Activated CD4-positive, alpha-beta T cell treated with anti-CD3 and anti-CD28 coated beads for 36 hours (primary cell): ENCODE measurements around the gene SPRING1. TPM values are rescaled to one million over a fixed set of nuclear protein-coding genes. Genes with fewer than 3 reads are reported as not detected.
"Not testable (repeated sequence)": the region's sequence is repeated elsewhere in the genome, so short reads cannot be mapped to it uniquely, and the experiment has no call there.

ENCODE experiments used
- ATAC-seq: fragments of 200-7000 bp; cut with Tn5 transposase; one replicate; pipeline ENCODE4 v1.10.0; 2021; ENCODE audit warnings: mild to moderate bottlenecking, moderate library complexity
- CTCF ChIA-PET: fragments of 350-600 bp; sonication (Branson Sonifier 250); formaldehyde crosslinking; loops from one replicate; lab custom pipeline; 2021; ENCODE audit warnings: antibody characterized with exemption; lab: Charles Lee
- POLR2A ChIA-PET: fragments of 350-600 bp; sonication (Branson Sonifier 250); formaldehyde crosslinking; loops from one replicate; lab custom pipeline; 2021; ENCODE audit warnings: antibody characterized with exemption, inconsistent platforms; lab: Charles Lee
- DNase-seq: peaks from one replicate; pipeline ENCODE4 v3.0.0-alpha.2; 2020
- H3K27ac Mint-ChIP-seq: one replicate; pipeline ENCODE4 v1.8.0; 2021; ENCODE audit warnings: mixed read lengths
- H3K27me3 Mint-ChIP-seq: one replicate; pipeline ENCODE4 v1.8.0; 2021; ENCODE audit warnings: mixed read lengths
- H3K36me3 Mint-ChIP-seq: one replicate; pipeline ENCODE4 v1.8.0; 2021; ENCODE audit warnings: low read depth, mixed read lengths
- H3K4me1 Mint-ChIP-seq: one replicate; pipeline ENCODE4 v1.8.0; 2021; ENCODE audit warnings: mixed read lengths
- H3K4me3 Mint-ChIP-seq: one replicate; pipeline ENCODE4 v1.8.0; 2021; ENCODE audit warnings: mild to moderate bottlenecking, moderate library complexity, mixed read lengths
- H3K9me3 Mint-ChIP-seq: one replicate; pipeline ENCODE4 v1.8.0; 2021; ENCODE audit warnings: low read depth, mixed read lengths
- intact Hi-C, 2 experiments: fragments of 100-400 bp; cut with DNase I in 1 of 2; cut with micrococcal nuclease in 1 of 2; formaldehyde crosslinking; loops; one replicate each; pipeline versions ENCODE4 v1.14.2 to v1.15.1; 2022 to 2024; cut with DNase I, micrococcal nuclease
- total RNA-seq, 2 experiments: library from RNA; stranded (reverse); gene quantifications; one replicate each; pipeline ENCODE4 v1.2.3, GENCODE V29; 2021

SPRING1 gene
- total RNA-seq, 2 experiments from 2014 or later, result 15.3 to 17.4 TPM

DNA sequence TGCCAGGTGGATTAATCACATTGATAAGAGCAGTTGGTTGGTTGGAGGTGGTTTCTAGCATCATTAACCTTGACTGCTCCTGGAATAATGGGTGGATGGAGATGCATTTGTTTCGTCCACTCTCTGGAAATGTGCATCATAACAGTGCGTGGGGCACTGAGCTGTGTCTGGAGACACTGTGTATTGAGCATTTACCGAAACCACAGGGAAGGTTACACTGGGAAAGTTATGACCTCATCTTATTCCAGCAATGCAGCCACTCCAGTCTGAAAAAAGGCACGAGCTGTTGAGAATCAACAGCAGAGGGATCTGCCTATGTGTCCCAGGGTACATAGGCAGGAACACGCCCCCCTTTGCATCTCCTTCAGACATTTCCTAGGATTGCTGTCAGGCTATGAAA is 27.4 kb upstream of the SPRING1 start:
- ChIA-PET CTCF (no interaction called here), POLR2A (no interaction called here)
- DNase-seq (no peak), ATAC-seq (no peak)
- Mint-ChIP-seq H3K27me3 (no peaks in the 10 kb centered on the region), H3K9me3 (no peaks in the 10 kb centered on the region), H3K36me3 (peaks cover 3% of the 10 kb centered on the region), H3K4me1 (no peaks in the 10 kb centered on the region), H3K4me3 (no peak overlapping the region), H3K27ac (no peak overlapping the region)
- intact Hi-C loops, result no loop called here

DNA sequence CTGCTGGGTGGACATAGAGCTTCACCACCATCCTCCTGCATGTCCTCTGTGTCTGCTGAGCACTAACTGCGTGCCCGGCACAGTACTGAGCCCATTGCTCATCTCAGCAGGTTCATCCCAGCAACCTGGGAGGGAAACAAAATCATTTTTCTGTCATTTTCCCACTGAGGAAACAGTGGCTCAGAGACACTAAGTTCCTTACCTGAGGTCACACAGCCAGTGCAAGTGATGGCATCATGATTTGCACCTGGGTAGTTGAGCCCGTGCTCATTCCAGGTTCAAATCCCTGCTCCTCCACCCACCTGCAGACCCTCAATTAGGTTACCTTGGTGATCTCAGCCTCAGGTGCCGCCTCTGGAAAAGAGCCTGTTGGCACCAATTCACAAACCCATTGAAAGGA is 23.6 kb upstream of the SPRING1 start:
- Mint-ChIP-seq H3K9me3 (no peaks in the 10 kb centered on the region), H3K27me3 (no peaks in the 10 kb centered on the region), H3K27ac (no peak overlapping the region), H3K36me3 (peaks cover 4% of the 10 kb centered on the region), H3K4me3 (no peak overlapping the region), H3K4me1 (peaks cover 7% of the 10 kb centered on the region)
- DNase-seq (no peak), ATAC-seq (no peak)
- POLR2A ChIA-PET, result no interaction called here
- intact Hi-C loops, result no loop called here
- CTCF ChIA-PET, result no interaction called here

DNA sequence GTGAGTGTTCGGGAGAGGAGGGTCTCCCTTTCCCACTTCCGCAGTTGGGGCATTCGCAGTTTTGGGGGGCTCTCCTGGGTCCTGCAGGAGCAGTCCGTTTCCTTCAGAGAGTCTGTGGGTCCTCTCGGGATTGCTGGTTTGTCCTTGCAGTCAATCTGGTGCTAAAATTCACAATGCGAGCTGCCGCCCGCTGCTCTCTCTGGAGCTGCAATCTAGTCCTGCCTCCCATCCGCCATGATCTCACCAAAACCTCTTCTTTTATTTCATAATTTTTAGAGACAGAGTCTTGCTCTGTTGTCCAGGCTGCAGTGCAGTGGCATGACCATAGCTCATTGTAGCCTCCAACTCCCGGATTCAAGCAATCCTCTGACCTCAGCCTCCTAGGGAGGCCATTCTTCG is 22.8 kb upstream of the SPRING1 start:
- DNase-seq (no peak), ATAC-seq (no peak)
- H3K9me3 Mint-ChIP-seq, result no peaks in the 10 kb centered on the region
- H3K27me3 Mint-ChIP-seq, result no peaks in the 10 kb centered on the region
- H3K4me1 Mint-ChIP-seq, result peaks cover 7% of the 10 kb centered on the region
- intact Hi-C loops, result no loop called here
- ChIA-PET CTCF (no interaction called here), POLR2A (no interaction called here)
- peaks cover 8% of the 10 kb centered on the region for H3K36me3 Mint-ChIP-seq
- no peak overlapping the region for H3K27ac Mint-ChIP-seq
- peak overlapping the region; percentile 67 for H3K4me3 Mint-ChIP-seq

DNA sequence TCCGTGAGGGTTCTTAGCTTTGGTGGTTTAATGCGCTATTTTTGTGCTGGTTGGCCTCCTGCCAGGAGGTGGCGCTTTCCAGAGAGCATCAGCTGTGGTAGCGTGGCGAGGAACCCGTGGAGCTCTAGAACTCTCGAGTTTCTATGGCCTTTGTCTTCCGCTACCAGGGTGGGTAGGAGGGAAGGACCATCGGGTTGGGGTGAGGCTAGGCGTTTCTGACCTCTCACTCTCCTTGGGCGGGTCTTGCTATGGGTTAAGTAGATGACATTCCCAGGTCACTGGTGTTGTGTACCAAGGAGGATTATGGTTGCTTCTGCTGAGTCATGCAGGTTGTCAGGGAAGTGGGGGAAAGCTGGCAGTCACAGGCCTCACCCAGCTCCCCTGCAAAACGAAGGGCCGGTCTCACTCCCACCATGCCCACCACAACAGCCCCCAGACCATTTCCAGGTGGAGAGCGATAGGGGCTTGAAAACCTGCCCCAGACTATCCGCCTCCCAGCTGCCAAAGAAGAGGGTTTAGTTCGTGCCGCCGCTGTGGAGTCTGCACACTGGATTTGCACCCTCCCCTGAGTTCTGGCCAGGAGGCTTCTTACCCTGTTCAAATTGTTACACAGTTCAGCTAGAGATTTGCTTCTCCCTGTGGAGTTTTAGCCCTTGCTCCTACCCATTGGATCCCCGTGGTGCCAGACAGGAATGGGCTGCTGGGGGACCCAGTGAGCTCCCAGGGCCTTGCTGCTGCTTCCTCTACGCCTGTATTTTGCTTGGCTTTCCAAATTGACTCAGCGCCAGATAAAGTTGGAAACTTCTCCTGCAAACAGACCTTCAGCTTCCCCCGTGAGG is 22.1 kb upstream of the SPRING1 start:
- Mint-ChIP-seq H3K9me3 (no peaks in the 10 kb centered on the region), H3K4me3 (peak overlapping the region; percentile 67), H3K27ac (no peak overlapping the region), H3K36me3 (peaks cover 10% of the 10 kb centered on the region), H3K4me1 (peaks cover 7% of the 10 kb centered on the region), H3K27me3 (no peaks in the 10 kb centered on the region)
- ATAC-seq (peak; percentile 42), DNase-seq (peak; percentile 59)
- ChIA-PET CTCF (interaction anchor here (0.6 to 1.4 kb wide), 2 partner anchors 41 to 56 kb away, joined by 3 to 4 read pairs; no protein-coding TSS in a partner anchor), POLR2A (no interaction called here)
- intact Hi-C loops, result no loop called here

DNA sequence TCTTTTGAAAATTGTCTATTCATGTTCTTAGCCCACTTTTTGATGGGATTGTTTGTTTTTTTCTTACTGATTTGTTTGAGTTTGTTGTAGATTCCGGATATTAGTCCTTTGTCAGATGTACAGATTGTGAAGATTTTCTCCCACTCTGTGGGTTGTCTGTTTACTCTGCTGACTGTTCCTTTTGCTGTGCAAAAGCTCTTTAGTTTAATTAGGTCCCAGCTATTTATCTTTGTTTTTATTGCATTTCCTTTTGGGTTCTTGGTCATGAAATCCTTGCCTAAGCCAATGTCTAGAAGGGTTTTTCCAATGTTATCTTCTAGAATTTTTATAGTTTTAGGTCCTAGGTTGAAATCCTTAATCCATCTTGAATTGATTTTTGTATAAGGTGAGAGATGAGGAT is 16.9 kb upstream of the SPRING1 start:
- peaks cover 26% of the 10 kb centered on the region for H3K36me3 Mint-ChIP-seq
- H3K9me3 Mint-ChIP-seq, POLR2A ChIA-PET, DNase-seq, H3K27ac Mint-ChIP-seq, CTCF ChIA-PET, H3K4me1 Mint-ChIP-seq, H3K27me3 Mint-ChIP-seq, intact Hi-C loops, H3K4me3 Mint-ChIP-seq, ATAC-seq: not testable (repeated sequence)

DNA sequence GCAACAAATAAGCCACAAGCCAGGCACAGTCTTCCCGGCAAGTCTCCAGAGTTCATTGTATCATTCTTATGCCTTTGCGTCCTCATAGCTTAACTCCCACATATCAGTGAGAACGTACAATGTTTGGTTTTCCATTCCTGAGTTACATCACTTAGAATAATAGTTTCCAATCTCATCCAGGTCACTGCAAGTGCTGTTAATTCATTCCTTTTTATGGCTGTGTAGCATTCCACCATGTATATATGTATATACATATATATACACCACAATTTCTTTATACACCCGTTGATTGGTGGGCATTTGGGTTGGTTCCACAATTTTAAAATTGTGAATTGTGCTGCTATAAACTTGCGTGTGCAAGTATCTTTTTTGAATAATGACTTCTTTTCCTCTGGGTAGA is 16.2 kb upstream of the SPRING1 start:
- H3K4me1 Mint-ChIP-seq, H3K4me3 Mint-ChIP-seq, ATAC-seq, DNase-seq, intact Hi-C loops, H3K9me3 Mint-ChIP-seq, POLR2A ChIA-PET, H3K27me3 Mint-ChIP-seq, H3K27ac Mint-ChIP-seq: not testable (repeated sequence)
- H3K36me3 Mint-ChIP-seq, result peaks cover 22% of the 10 kb centered on the region
- CTCF ChIA-PET, result interaction anchor here (0.7 kb wide), 1 partner anchor 51 kb away, joined by 3 read pairs; no protein-coding TSS in a partner anchor

DNA sequence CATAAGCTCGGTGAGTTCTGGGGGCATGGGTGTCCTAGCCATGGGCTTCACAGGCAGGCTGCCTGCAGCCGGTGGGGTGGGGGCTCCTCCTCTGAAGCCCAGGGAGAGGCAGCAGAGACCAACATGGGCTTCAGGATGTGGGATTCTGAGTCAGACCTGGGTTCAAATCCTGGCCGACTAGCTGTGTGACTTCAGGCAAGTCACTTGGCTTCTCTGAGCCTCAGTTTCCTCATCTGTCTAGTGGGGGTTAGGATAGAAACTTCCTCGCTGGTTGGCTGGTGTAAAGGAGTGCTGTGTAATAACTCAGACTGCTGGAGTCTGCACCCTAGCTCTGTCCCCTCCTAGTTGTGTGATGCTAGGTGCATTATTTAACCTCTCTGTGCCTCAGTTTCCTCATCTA is 12.4 kb upstream of the SPRING1 start:
- CTCF ChIA-PET, result no interaction called here

DNA sequence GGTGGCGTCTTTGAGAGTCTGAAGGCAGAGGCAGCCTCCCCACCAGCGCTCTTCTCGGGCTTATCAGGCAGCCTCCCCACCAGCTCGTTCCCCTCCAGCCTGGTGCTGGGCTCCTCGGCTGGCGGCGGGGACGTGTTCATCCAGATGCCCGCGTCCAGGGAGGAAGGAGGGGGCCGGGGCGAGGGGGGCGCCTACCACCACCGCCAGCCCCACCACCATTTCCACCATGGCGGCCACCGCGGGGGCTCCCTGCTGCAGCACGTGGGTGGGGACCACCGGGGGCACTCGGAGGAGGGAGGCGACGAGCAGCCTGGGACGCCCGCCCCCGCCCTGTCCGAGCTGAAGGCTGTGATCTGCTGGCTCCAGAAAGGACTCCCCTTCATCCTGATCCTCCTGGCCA is 12.0 kb upstream of the SPRING1 start:
- Mint-ChIP-seq H3K9me3 (no peaks in the 10 kb centered on the region), H3K4me1 (no peaks in the 10 kb centered on the region), H3K4me3 (no peak overlapping the region), H3K27ac (no peak overlapping the region), H3K36me3 (peaks cover 16% of the 10 kb centered on the region), H3K27me3 (no peaks in the 10 kb centered on the region)
- ChIA-PET CTCF (no interaction called here), POLR2A (no interaction called here)
- intact Hi-C loops, result no loop called here
- no peak for DNase-seq
- ATAC-seq, result no peak

More for the DNA sequence above, 12.4 kb upstream of the SPRING1 start:
- ATAC-seq (no peak), DNase-seq (no peak)
- Mint-ChIP-seq H3K4me3 (no peak overlapping the region), H3K36me3 (peaks cover 16% of the 10 kb centered on the region), H3K9me3 (no peaks in the 10 kb centered on the region), H3K4me1 (no peaks in the 10 kb centered on the region), H3K27me3 (no peaks in the 10 kb centered on the region), H3K27ac (no peak overlapping the region)
- POLR2A ChIA-PET, result no interaction called here
- intact Hi-C loops, result no loop called here

DNA sequence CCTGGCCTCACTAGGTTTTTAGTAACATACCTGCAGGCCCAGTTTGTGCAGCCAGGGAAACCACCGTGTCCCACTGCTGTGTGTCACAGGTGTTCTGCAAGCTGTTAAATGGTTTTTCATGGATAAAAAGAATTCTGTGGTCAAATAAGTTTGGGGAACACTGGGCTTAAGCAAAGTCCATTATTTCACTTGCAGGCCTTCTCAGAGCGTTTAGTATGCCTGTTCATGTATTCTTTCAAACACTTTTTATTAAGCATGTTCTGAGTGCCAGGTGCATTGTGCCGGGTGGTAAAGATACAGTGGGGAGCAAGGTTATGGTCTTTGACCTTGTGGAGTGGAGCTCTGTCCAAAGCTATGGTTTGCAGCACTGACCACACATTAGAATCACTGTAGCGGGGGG is 7.7 kb upstream of the SPRING1 start:
- intact Hi-C loops, result no loop called here
- DNase-seq (no peak), ATAC-seq (no peak)
- CTCF ChIA-PET, result no interaction called here
- POLR2A ChIA-PET, result no interaction called here
- H3K27ac Mint-ChIP-seq, result no peak overlapping the region
- H3K4me3 Mint-ChIP-seq, result no peak overlapping the region
- H3K4me1 Mint-ChIP-seq, result no peaks in the 10 kb centered on the region
- H3K36me3 Mint-ChIP-seq, result peaks cover 2% of the 10 kb centered on the region
- no peaks in the 10 kb centered on the region for H3K9me3 Mint-ChIP-seq
- no peaks in the 10 kb centered on the region for H3K27me3 Mint-ChIP-seq

DNA sequence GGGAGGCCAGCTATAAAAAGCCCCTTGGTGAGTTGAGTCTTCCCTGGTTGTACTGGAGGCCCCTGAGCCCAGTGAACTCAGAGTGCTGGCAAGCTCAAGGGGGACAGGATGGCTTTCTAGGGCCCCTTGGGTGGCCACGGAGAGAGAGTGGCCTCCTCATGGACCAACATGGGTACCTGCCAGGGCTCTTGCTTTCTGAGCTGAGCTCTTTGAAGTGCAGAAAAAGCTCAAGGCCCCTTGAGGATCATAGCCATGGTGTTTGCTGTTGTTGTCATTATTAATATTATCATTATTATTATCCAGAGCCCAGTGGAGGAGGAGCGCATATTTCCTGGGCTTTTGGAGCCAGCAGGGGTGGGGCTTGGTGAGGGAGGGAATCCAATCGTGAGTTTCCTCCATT is 6.9 kb upstream of the SPRING1 start:
- Mint-ChIP-seq H3K4me3 (no peak overlapping the region), H3K4me1 (no peaks in the 10 kb centered on the region), H3K27ac (no peak overlapping the region), H3K9me3 (no peaks in the 10 kb centered on the region), H3K36me3 (peaks cover 2% of the 10 kb centered on the region), H3K27me3 (no peaks in the 10 kb centered on the region)
- ATAC-seq, result no peak
- POLR2A ChIA-PET, result no interaction called here
- CTCF ChIA-PET, result no interaction called here
- no peak for DNase-seq
- intact Hi-C loops, result no loop called here

DNA sequence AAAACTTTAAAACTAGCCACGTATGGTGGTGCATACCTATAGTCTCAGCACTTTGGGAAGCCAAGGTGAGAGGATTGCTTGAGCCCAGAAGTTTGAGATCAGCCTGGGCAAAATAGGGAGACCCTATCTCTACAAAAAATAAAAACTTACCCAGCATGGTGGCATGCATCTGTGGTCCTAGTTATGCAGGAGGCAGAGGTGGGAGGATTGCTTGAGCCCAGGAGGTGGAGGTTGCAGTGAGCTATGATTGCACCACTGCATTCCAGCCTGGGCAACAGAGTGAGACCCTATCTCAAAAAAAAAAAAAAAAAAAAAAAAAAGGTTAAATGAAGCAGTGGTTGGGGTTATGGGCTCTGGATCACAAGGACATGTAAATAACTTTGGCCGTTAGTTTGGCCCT is 4.9 kb upstream of the SPRING1 start:
- CTCF ChIA-PET, H3K4me3 Mint-ChIP-seq, POLR2A ChIA-PET, H3K27me3 Mint-ChIP-seq, H3K9me3 Mint-ChIP-seq, intact Hi-C loops, H3K4me1 Mint-ChIP-seq, DNase-seq, ATAC-seq, H3K36me3 Mint-ChIP-seq, H3K27ac Mint-ChIP-seq: not testable (repeated sequence)

DNA sequence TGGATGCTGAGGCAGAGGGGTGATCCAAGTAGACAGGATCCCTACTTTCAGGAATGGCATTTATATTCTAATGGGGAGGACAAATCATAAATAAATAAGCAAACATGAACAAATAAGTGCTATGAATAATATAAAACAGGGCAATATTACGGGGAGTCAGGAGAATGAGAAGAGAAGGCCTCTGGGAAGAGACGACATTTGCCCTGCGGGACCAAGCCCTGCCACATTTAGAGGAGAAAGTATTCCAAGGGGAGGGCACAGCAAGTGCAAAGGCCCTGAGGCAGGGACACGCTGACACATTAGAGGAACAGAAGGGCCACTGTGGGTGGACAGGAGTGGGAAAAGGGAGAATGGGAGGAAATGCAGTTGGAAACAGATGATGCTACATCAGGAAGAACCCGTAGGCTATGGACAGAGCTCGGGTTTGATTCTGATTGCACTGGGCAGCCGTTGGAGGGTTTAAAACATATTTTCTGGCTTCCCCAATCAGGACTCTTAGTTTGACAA is 1.6 kb upstream of the SPRING1 start:
- POLR2A ChIA-PET, result no interaction called here

More for the DNA sequence above, 1.6 kb upstream of the SPRING1 start:
- Mint-ChIP-seq H3K27me3 (no peaks in the 10 kb centered on the region), H3K4me1 (peaks cover 22% of the 10 kb centered on the region), H3K9me3 (no peaks in the 10 kb centered on the region), H3K27ac (no peak overlapping the region), H3K4me3 (peak overlapping the region; percentile 85), H3K36me3 (peaks cover 11% of the 10 kb centered on the region)
- DNase-seq (no peak), ATAC-seq (no peak)
- intact Hi-C loops, result loop anchor here (2.0 to 10.0 kb wide), 4 partner anchors 183 to 1278 kb away; partner anchors contain the start of genes FBXO21 (in 1 of the 2) and RFC5 (in 1 of the 2)
- CTCF ChIA-PET, result no interaction called here
